RWPE2 (cell line): ENCODE results near the gene NUDT4.

ENCODE experiments used
- ATAC-seq: fragments of 200-7000 bp; cut with Tn5 transposase; 3 replicates; pipeline ENCODE4 v1.9.1; 2021; ENCODE audit warnings: low read depth
- DNase-seq: peaks from one replicate; pipeline ENCODE4 v3.0.0-alpha.2; 2020; ENCODE audit warnings: low spot score
- H3K27ac ChIP-seq: fragments of 450-650 bp; 2 replicates; pipeline ENCODE4 v1.5.1; 2017; ENCODE audit warnings: mild to moderate bottlenecking; ENCODE audit not compliant: poor library complexity, severe bottlenecking
- H3K27me3 ChIP-seq: fragments of 250-450 bp; sonication (Bioruptor Pico); 2 replicates; pipeline ENCODE4 v1.5.1; 2021; ENCODE audit warnings: mild to moderate bottlenecking, moderate library complexity; ENCODE audit not compliant: insufficient read depth, poor library complexity, severe bottlenecking
- H3K36me3 ChIP-seq: fragments of 250-450 bp; sonication (Bioruptor Pico); 2 replicates; pipeline ENCODE4 v1.5.1; 2020; ENCODE audit warnings: low read depth, mild to moderate bottlenecking, moderate library complexity
- H3K4me1 ChIP-seq: fragments of 250-450 bp; sonication (Bioruptor Pico); 2 replicates; pipeline ENCODE4 v1.5.1; 2021; ENCODE audit warnings: mild to moderate bottlenecking, moderate library complexity; ENCODE audit not compliant: insufficient read depth, poor library complexity, severe bottlenecking
- H3K4me3 ChIP-seq: fragments of 250-450 bp; sonication (Bioruptor Pico); 2 replicates; pipeline ENCODE4 v1.5.1; 2021; ENCODE audit warnings: mild to moderate bottlenecking, moderate library complexity; ENCODE audit not compliant: severe bottlenecking
- H3K9me3 ChIP-seq: fragments of 250-450 bp; sonication (Bioruptor Pico); 2 replicates; pipeline ENCODE4 v1.5.1; 2021; ENCODE audit warnings: mild to moderate bottlenecking, moderate library complexity; ENCODE audit not compliant: severe bottlenecking
- TF ChIP-seq, protein P1 (sequence below): fragments of 450-650 bp; IDR thresholded peaks from one replicate; pipeline ENCODE4 v1.5.1; 2017; ENCODE audit warnings: mild to moderate bottlenecking, moderate library complexity; ENCODE audit not compliant: poor library complexity, severe bottlenecking

Gene NUDT4

DNA sequence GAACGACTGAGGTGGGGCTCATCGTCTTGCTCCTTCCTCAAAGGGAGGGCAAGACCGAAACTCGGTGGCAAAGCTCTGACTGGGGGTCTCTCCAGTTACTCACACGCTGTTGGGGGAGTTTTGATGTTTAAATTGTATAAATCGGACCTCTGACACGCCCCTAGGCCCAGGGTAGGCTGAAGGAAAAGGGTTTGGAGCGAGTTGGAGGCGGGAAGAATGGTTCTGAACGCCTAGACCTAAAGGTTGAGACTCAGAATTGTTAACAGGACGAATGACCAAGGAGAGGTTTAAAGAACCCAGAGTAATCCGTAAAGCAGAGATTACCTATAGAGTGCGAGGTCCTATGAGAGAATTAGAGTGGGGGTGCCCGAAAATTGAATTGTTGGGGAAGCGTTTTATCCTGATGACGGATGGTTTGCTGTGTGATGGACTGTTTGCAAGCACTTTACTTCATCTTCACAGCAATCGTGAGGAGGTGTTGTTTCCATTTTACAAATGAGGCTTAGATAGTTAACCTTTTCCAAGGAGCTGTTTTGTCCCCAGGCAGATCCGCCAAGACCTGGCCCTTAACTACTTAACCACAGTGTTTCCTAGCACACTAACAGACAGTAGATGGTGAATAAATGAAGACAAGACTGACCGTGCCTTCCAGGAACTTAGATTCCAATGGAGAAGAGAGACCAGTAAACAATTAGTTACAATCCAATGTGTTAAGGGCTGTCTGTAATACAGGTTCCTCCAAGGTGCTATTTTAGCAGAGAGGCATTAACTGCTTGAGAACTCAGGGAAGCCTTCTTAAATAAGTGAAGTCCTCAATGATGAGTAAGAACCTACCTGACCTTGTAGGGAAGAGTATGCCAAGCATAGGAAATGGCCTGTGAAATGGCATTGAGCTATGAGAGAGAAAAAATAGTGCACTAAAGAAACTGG is 65.0 kb downstream of the NUDT4 start:
- TF ChIP-seq, protein P1, sequence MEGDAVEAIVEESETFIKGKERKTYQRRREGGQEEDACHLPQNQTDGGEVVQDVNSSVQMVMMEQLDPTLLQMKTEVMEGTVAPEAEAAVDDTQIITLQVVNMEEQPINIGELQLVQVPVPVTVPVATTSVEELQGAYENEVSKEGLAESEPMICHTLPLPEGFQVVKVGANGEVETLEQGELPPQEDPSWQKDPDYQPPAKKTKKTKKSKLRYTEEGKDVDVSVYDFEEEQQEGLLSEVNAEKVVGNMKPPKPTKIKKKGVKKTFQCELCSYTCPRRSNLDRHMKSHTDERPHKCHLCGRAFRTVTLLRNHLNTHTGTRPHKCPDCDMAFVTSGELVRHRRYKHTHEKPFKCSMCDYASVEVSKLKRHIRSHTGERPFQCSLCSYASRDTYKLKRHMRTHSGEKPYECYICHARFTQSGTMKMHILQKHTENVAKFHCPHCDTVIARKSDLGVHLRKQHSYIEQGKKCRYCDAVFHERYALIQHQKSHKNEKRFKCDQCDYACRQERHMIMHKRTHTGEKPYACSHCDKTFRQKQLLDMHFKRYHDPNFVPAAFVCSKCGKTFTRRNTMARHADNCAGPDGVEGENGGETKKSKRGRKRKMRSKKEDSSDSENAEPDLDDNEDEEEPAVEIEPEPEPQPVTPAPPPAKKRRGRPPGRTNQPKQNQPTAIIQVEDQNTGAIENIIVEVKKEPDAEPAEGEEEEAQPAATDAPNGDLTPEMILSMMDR, result no peak

GRCh38 chr12:93443576-93443975 is 65.9 kb downstream of the NUDT4 start:
- no peaks in the 10 kb centered on the region for H3K36me3 ChIP-seq
- peaks cover 14% of the 10 kb centered on the region for H3K4me1 ChIP-seq
- H3K9me3 ChIP-seq, result no peaks in the 10 kb centered on the region
- ATAC-seq (no peak), DNase-seq (no peak)
- no peaks in the 10 kb centered on the region for H3K27me3 ChIP-seq
- H3K4me3 ChIP-seq, result no peak overlapping the region
- TF ChIP-seq, protein P1, result no peak
- H3K27ac ChIP-seq, result no peak overlapping the region

More for the DNA sequence above, 65.0 kb downstream of the NUDT4 start:
- ATAC-seq (peak; percentile 7; the same call in 1 of the 3 replicates), DNase-seq (no peak)
- Histone ChIP-seq H3K9me3 (no peaks in the 10 kb centered on the region), H3K4me1 (peaks cover 14% of the 10 kb centered on the region), H3K27ac (peak overlapping the region; percentile 78), H3K36me3 (no peaks in the 10 kb centered on the region), H3K27me3 (no peaks in the 10 kb centered on the region), H3K4me3 (peak overlapping the region; percentile 82)

- no peaks in the 10 kb centered on the region for H3K27me3 ChIP-seq
- TF ChIP-seq, protein P1, result no peak
- ATAC-seq (no peak), DNase-seq (no peak)
- no peak overlapping the region for H3K4me3 ChIP-seq
- H3K27ac ChIP-seq, result no peak overlapping the region
- H3K4me1 ChIP-seq, result peaks cover 9% of the 10 kb centered on the region
- H3K36me3 ChIP-seq, result no peaks in the 10 kb centered on the region
- no peaks in the 10 kb centered on the region for H3K9me3 ChIP-seq
Observed at GRCh38 chr12:93447555-93448290, 70.0 kb downstream of the NUDT4 start.

DNA sequence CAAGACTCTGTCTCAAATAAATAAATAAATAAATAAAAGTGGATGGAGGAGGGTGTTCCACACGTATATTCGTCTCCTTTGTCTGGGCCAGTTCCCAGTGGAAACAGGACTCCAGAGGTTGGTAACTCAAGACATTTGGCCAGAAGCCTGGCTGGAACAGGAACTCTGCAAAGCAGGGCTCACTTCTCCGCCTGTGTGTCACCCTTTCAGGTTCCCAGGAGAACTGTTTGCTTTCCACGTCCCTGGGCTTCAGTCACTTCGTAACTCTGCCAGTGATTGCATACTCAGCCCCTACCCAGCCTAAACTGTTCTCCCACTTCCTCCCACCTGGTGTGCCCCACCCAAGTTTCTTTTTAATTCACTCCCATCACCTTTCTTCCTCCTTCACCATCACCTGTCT is 71.1 kb downstream of the NUDT4 start:
- no peak for ATAC-seq
- TF ChIP-seq, protein P1, result no peak

More for the DNA sequence above, 71.1 kb downstream of the NUDT4 start:
- Histone ChIP-seq H3K9me3 (no peaks in the 10 kb centered on the region), H3K4me3 (no peak overlapping the region), H3K27me3 (no peaks in the 10 kb centered on the region), H3K4me1 (peaks cover 4% of the 10 kb centered on the region), H3K27ac (no peak overlapping the region), H3K36me3 (no peaks in the 10 kb centered on the region)
- DNase-seq, result no peak
